GM06990 (cell line): ENCODE measurements around the gene SMNDC1.

ENCODE experiments used
- DNase-seq: peaks from one replicate; pipeline ENCODE4 v3.0.0-alpha.2; 2011; ENCODE audit not compliant: insufficient read length; ENCODE audit errors: extremely low read depth
- H3K27me3 ChIP-seq: replicated peaks from 2 replicates; pipeline ENCODE4 v1.6.0; 2011; ENCODE audit warnings: low read length; ENCODE audit not compliant: control insufficient read depth, insufficient read depth
- H3K36me3 ChIP-seq: 2 replicates; pipeline ENCODE4 v1.5.1; 2011; ENCODE audit warnings: low read length; ENCODE audit not compliant: control insufficient read depth, insufficient read depth
- H3K4me3 ChIP-seq: replicated peaks from 2 replicates; pipeline ENCODE4 v1.5.1; 2011; ENCODE audit warnings: low read depth, mild to moderate bottlenecking, control low read depth, low read length
- CTCF ChIP-seq: IDR thresholded peaks from 2 replicates; pipeline ENCODE4 v1.5.1; 2011; ENCODE audit warnings: low read length, control low read depth, mild to moderate bottlenecking, inconsistent platforms; ENCODE audit not compliant: insufficient read depth, poor library complexity, severe bottlenecking

The SMNDC1 gene

DNA sequence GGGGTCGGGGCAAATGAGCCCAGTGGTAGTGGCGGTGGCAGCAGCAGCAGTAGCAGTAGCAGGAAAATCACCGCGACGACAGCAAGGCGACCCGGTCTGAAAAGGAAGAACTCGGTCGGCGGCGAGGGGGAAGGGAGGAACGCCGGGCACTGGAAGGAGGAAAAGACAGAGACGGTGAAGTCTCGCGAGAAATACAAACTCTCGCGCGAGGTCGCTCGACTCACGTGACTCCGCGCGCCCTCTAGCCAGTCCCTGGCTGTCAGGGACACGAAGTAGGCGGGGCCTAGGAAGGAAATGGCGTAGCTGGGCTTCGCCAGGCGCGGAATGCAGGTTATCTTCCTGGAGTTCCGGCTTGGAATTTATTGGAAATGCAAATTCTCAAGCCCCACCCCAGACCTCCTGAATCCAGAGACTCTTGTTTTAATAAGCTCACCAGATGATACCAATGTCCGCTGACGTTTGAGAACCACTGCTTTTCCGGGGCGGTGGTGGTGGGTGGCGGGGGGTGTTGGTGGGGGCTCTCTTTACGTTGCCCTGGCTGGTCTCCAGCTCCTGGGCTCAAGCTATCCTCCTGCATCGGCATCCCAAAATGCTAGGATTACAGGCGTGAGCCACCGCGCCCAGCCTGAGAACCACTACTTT is at the start of gene SMNDC1:
Gene SMNDC1 (minus strand): TSS at position 141 of the 642 bp plus-strand sequence. CDS start 1,333 bp downstream, outside the sequence.
- Histone ChIP-seq H3K4me3 (peak within 1 kb of the TSS; percentile 92), H3K27me3 (no peaks in the 10 kb centered on the region), H3K36me3 (peaks cover 6% of the 10 kb centered on the region)
- no peak for TF ChIP-seq CTCF
- DNase-seq, result peak; percentile 95

- no peak overlapping the region for H3K4me3 ChIP-seq
- no peaks in the 10 kb centered on the region for H3K36me3 ChIP-seq
- DNase-seq, result peak; percentile 59
- no peaks in the 10 kb centered on the region for H3K27me3 ChIP-seq
- TF ChIP-seq CTCF, result peak; percentile 81
Measured at GRCh38 chr10:110354322-110354766, 49.6 kb upstream of the SMNDC1 start.

GRCh38 chr10:110353244-110354119 is 48.8 kb upstream of the SMNDC1 start:
- TF ChIP-seq CTCF, result no peak
- no peaks in the 10 kb centered on the region for H3K27me3 ChIP-seq
- H3K36me3 ChIP-seq, result no peaks in the 10 kb centered on the region
- DNase-seq, result no peak
- H3K4me3 ChIP-seq, result no peak overlapping the region

GRCh38 chr10:110352930-110353243 is 48.2 kb upstream of the SMNDC1 start:
- DNase-seq, result no peak
- TF ChIP-seq CTCF, result no peak
- Histone ChIP-seq H3K4me3 (no peak overlapping the region), H3K36me3 (no peaks in the 10 kb centered on the region), H3K27me3 (no peaks in the 10 kb centered on the region)

- H3K27me3 ChIP-seq, result no peaks in the 10 kb centered on the region
- no peaks in the 10 kb centered on the region for H3K36me3 ChIP-seq
- no peak for TF ChIP-seq CTCF
- no peak overlapping the region for H3K4me3 ChIP-seq
- no peak for DNase-seq
Measured at GRCh38 chr10:110350812-110351211, 46.1 kb upstream of the SMNDC1 start.
